DND-41 (cell line): ENCODE measurements around the gene CACNA1E.

Experiments
- EZH2 ChIP-seq: IDR thresholded peaks from 3 replicates; pipeline ENCODE4 v1.6.1; 2012; ENCODE audit warnings: borderline replicate concordance, low read depth, mild to moderate bottlenecking, moderate library complexity, low read length, inconsistent platforms; ENCODE audit not compliant: severe bottlenecking
- TF ChIP-seq, protein P1 (sequence below): IDR thresholded peaks from 2 replicates; pipeline ENCODE4 v1.5.1; 2012; ENCODE audit warnings: borderline replicate concordance, low read length, moderate library complexity, mild to moderate bottlenecking; ENCODE audit not compliant: poor library complexity, severe bottlenecking; ENCODE audit errors: extremely low read depth

DNA sequence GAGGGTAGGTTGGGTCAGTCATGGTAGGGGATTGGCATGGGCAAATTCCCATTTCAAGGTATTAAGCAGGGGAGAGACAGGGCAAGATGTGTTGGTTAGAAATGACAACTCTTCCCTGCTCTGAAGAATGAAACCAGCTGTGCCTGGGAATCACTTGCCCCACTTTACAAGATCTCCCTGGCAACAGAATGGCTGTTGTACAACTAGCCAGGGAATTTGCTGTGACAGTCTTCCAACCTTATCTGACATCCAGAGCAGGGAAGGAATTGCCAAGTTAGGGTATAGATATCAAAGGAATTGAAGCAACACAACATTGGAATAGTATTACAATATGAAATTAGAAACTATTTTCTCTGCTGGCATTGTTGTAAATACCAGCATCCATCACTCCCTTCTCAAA lies 154.7 kb downstream of the CACNA1E start:
- TF ChIP-seq, protein P1, sequence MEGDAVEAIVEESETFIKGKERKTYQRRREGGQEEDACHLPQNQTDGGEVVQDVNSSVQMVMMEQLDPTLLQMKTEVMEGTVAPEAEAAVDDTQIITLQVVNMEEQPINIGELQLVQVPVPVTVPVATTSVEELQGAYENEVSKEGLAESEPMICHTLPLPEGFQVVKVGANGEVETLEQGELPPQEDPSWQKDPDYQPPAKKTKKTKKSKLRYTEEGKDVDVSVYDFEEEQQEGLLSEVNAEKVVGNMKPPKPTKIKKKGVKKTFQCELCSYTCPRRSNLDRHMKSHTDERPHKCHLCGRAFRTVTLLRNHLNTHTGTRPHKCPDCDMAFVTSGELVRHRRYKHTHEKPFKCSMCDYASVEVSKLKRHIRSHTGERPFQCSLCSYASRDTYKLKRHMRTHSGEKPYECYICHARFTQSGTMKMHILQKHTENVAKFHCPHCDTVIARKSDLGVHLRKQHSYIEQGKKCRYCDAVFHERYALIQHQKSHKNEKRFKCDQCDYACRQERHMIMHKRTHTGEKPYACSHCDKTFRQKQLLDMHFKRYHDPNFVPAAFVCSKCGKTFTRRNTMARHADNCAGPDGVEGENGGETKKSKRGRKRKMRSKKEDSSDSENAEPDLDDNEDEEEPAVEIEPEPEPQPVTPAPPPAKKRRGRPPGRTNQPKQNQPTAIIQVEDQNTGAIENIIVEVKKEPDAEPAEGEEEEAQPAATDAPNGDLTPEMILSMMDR = no peak
- TF ChIP-seq EZH2 = no peak
